ENCODE data around the gene HES3. TPM values are rescaled to one million over a fixed set of nuclear protein-coding genes. Genes with fewer than 3 reads are reported as not detected.

Gene HES3
- total RNA-seq, 3 donors from 2014 or later, result not detected

GRCh38 chr1:6246497-6247467, 2.8 kb downstream of the HES3 start:
- peak overlapping the region; percentile 65 for H3K4me3 Mint-ChIP-seq
- peak; percentile 67 to 68 for ATAC-seq
- peaks cover 65% of the 10 kb centered on the region for H3K27me3 Mint-ChIP-seq (ENCODE audit: low read depth)
- peaks cover 11% of the 10 kb centered on the region for H3K4me1 Mint-ChIP-seq (ENCODE audit: low read depth)
- H3K9me3 Mint-ChIP-seq, result no peaks in the 10 kb centered on the region
- no peaks in the 10 kb centered on the region for H3K36me3 Mint-ChIP-seq (ENCODE audit: insufficient read depth)
- peak; percentile 79 for DNase-seq

- ATAC-seq, result no peak
- peaks cover 72% of the 10 kb centered on the region for H3K27me3 Mint-ChIP-seq (ENCODE audit: low read depth)
Observed at GRCh38 chr1:6247651-6248050, 3.7 kb downstream of the HES3 start.

GRCh38 chr1:6248161-6248776, 4.3 kb downstream of the HES3 start:
- Mint-ChIP-seq H3K27me3 (ENCODE audit: low read depth) (peaks cover 72% of the 10 kb centered on the region), H3K4me3 (no peak overlapping the region), H3K9me3 (no peaks in the 10 kb centered on the region), H3K4me1 (ENCODE audit: low read depth) (peaks cover 11% of the 10 kb centered on the region), H3K36me3 (ENCODE audit: insufficient read depth) (no peaks in the 10 kb centered on the region)
- ATAC-seq (no peak), DNase-seq (no peak)

More at GRCh38 chr1:6247651-6248050, 3.7 kb downstream of the HES3 start:
- Mint-ChIP-seq H3K4me1 (ENCODE audit: low read depth) (peaks cover 11% of the 10 kb centered on the region), H3K36me3 (ENCODE audit: insufficient read depth) (no peaks in the 10 kb centered on the region), H3K9me3 (no peaks in the 10 kb centered on the region), H3K4me3 (no peak overlapping the region)
- no peak for DNase-seq

- no peaks in the 10 kb centered on the region for H3K9me3 Mint-ChIP-seq
- ATAC-seq (no peak), DNase-seq (no peak)
- no peaks in the 10 kb centered on the region for H3K36me3 Mint-ChIP-seq (ENCODE audit: insufficient read depth)
- peaks cover 63% of the 10 kb centered on the region for H3K27me3 Mint-ChIP-seq (ENCODE audit: low read depth)
- H3K4me1 Mint-ChIP-seq (ENCODE audit: low read depth), result peaks cover 11% of the 10 kb centered on the region
- no peak overlapping the region for H3K4me3 Mint-ChIP-seq
Observed at GRCh38 chr1:6248932-6249738, 5.2 kb downstream of the HES3 start.

GRCh38 chr1:6249739-6250689, 6.0 kb downstream of the HES3 start:
- Mint-ChIP-seq H3K4me1 (ENCODE audit: low read depth) (peaks cover 10% of the 10 kb centered on the region), H3K9me3 (no peaks in the 10 kb centered on the region), H3K36me3 (ENCODE audit: insufficient read depth) (no peaks in the 10 kb centered on the region), H3K27me3 (ENCODE audit: low read depth) (peaks cover 60% of the 10 kb centered on the region), H3K4me3 (no peak overlapping the region)
- DNase-seq (no peak), ATAC-seq (no peak)

GRCh38 chr1:6251233-6251632, 7.3 kb downstream of the HES3 start:
- Mint-ChIP-seq H3K4me1 (ENCODE audit: low read depth) (peaks cover 9% of the 10 kb centered on the region), H3K4me3 (no peak overlapping the region), H3K36me3 (ENCODE audit: insufficient read depth) (no peaks in the 10 kb centered on the region), H3K27me3 (ENCODE audit: low read depth) (peaks cover 56% of the 10 kb centered on the region), H3K9me3 (no peaks in the 10 kb centered on the region)
- no peak for DNase-seq
- no peak for ATAC-seq

- Mint-ChIP-seq H3K27me3 (ENCODE audit: low read depth) (peaks cover 50% of the 10 kb centered on the region), H3K4me1 (ENCODE audit: low read depth) (peaks cover 4% of the 10 kb centered on the region), H3K9me3 (no peaks in the 10 kb centered on the region), H3K4me3 (no peak overlapping the region), H3K36me3 (ENCODE audit: insufficient read depth) (no peaks in the 10 kb centered on the region)
- no peak for DNase-seq
- no peak for ATAC-seq
Observed at GRCh38 chr1:6251681-6252373, 7.8 kb downstream of the HES3 start.

GRCh38 chr1:6252374-6252710, 8.4 kb downstream of the HES3 start:
- Mint-ChIP-seq H3K9me3 (no peaks in the 10 kb centered on the region), H3K4me3 (no peak overlapping the region), H3K4me1 (ENCODE audit: low read depth) (peaks cover 2% of the 10 kb centered on the region), H3K36me3 (ENCODE audit: insufficient read depth) (no peaks in the 10 kb centered on the region), H3K27me3 (ENCODE audit: low read depth) (peaks cover 45% of the 10 kb centered on the region)
- DNase-seq (no peak), ATAC-seq (no peak)

- no peaks in the 10 kb centered on the region for H3K36me3 Mint-ChIP-seq (ENCODE audit: insufficient read depth)
- no peaks in the 10 kb centered on the region for H3K9me3 Mint-ChIP-seq
- no peak overlapping the region for H3K4me3 Mint-ChIP-seq
- peaks cover 35% of the 10 kb centered on the region for H3K27me3 Mint-ChIP-seq (ENCODE audit: low read depth)
- no peak for ATAC-seq
- no peak for DNase-seq
- peaks cover 2% of the 10 kb centered on the region for H3K4me1 Mint-ChIP-seq (ENCODE audit: low read depth)
Observed at GRCh38 chr1:6253380-6253779, 9.4 kb downstream of the HES3 start.

- DNase-seq (no peak), ATAC-seq (no peak)
- Mint-ChIP-seq H3K36me3 (ENCODE audit: insufficient read depth) (no peaks in the 10 kb centered on the region), H3K4me1 (ENCODE audit: low read depth) (peaks cover 2% of the 10 kb centered on the region), H3K9me3 (no peaks in the 10 kb centered on the region), H3K27me3 (ENCODE audit: low read depth) (peaks cover 38% of the 10 kb centered on the region), H3K4me3 (no peak overlapping the region)
Observed at GRCh38 chr1:6254691-6255090, 10.7 kb downstream of the HES3 start.

- DNase-seq (no peak), ATAC-seq (no peak)
- H3K36me3 Mint-ChIP-seq (ENCODE audit: insufficient read depth), result no peaks in the 10 kb centered on the region
- H3K4me1 Mint-ChIP-seq (ENCODE audit: low read depth), result peaks cover 2% of the 10 kb centered on the region
- no peak overlapping the region for H3K4me3 Mint-ChIP-seq
- peaks cover 22% of the 10 kb centered on the region for H3K27me3 Mint-ChIP-seq (ENCODE audit: low read depth)
- H3K9me3 Mint-ChIP-seq, result no peaks in the 10 kb centered on the region
Observed at GRCh38 chr1:6256645-6257044, 12.7 kb downstream of the HES3 start.

GRCh38 chr1:6257541-6258069, 13.6 kb downstream of the HES3 start:
- H3K36me3 Mint-ChIP-seq (ENCODE audit: insufficient read depth), result no peaks in the 10 kb centered on the region
- DNase-seq, result no peak
- peaks cover 4% of the 10 kb centered on the region for H3K4me1 Mint-ChIP-seq (ENCODE audit: low read depth)
- H3K9me3 Mint-ChIP-seq, result no peaks in the 10 kb centered on the region
- H3K4me3 Mint-ChIP-seq, result no peak overlapping the region
- ATAC-seq, result no peak
- H3K27me3 Mint-ChIP-seq (ENCODE audit: low read depth), result peaks cover 18% of the 10 kb centered on the region

GRCh38 chr1:6258675-6259074, 14.7 kb downstream of the HES3 start:
- H3K4me3 Mint-ChIP-seq, result peak overlapping the region; percentile 6
- peaks cover 4% of the 10 kb centered on the region for H3K4me1 Mint-ChIP-seq (ENCODE audit: low read depth)
- H3K27me3 Mint-ChIP-seq (ENCODE audit: low read depth), result peaks cover 15% of the 10 kb centered on the region
- H3K36me3 Mint-ChIP-seq (ENCODE audit: insufficient read depth), result no peaks in the 10 kb centered on the region
- ATAC-seq (no peak), DNase-seq (no peak)
- no peaks in the 10 kb centered on the region for H3K9me3 Mint-ChIP-seq

All from activated T-cell treated with anti-CD3 and anti-CD28 coated beads, Interleukin-2, amount 50 U/mL, for 4 hours (primary cell).